HG03039 (cell line): ENCODE measurements around the gene TBX20.
"Not testable (repeated sequence)": the region's sequence is repeated elsewhere in the genome, so short reads cannot be mapped to it uniquely, and the experiment has no call there.

ENCODE experiments used
- ATAC-seq: cut with Tn5 transposase; IDR thresholded peaks from one replicate; pipeline ENCODE4 v1.9.1; 2021; ENCODE audit warnings: mild to moderate bottlenecking, moderate library complexity; ENCODE audit not compliant: unreplicated experiment

The TBX20 gene

GRCh38 chr7:35172131-35172530 is 81.8 kb downstream of the TBX20 start:
- not testable (repeated sequence) for ATAC-seq

GRCh38 chr7:35167658-35168057 is 86.2 kb downstream of the TBX20 start:
- not testable (repeated sequence) for ATAC-seq

GRCh38 chr7:35167158-35167557 is 86.7 kb downstream of the TBX20 start:
- ATAC-seq: not testable (repeated sequence)

- ATAC-seq: not testable (repeated sequence)
These were observed 92.7 kb downstream of the TBX20 start for GRCh38 chr7:35161059-35161740.
